Measurements from ENCODE around the gene TMPRSS6. TPM values are rescaled to one million over a fixed set of nuclear protein-coding genes. Genes with fewer than 3 reads are reported as not detected.

Gene TMPRSS6
- polyA plus RNA-seq, 1 experiment = not detected

- TF ChIP-seq CTCF (IDR thresholded peaks at IDR 0.05; ENCODE audit: insufficient read depth, low read depth, low read length) = no peak
- CTCF ChIA-PET = interaction anchor here (0.9 to 2.1 kb wide), 4 partner anchors 9 to 199 kb away, joined by 3 to 9 read pairs (median 5); no protein-coding TSS in a partner anchor
Observed at GRCh38 chr22:37054600-37055365, 54.7 kb downstream of the TMPRSS6 start.

GRCh38 chr22:37054056-37054395 lies 55.5 kb downstream of the TMPRSS6 start:
- DNase-seq (ENCODE audit: low read depth) = no peak
- TF ChIP-seq CTCF (IDR thresholded peaks at IDR 0.05; ENCODE audit: insufficient read depth, low read depth, low read length) = no peak
- POLR2A ChIA-PET = no interaction called here
- Histone ChIP-seq H3K36me3 (ENCODE audit: control insufficient read depth, insufficient read depth, low read length) (peaks cover 13% of the 10 kb centered on the region), H3K4me3 (ENCODE audit: low read depth, low read length) (no peak overlapping the region), H3K27me3 (ENCODE audit: control insufficient read depth, insufficient read depth, low read length) (no peaks in the 10 kb centered on the region)
- CTCF ChIA-PET = interaction anchor here (0.9 to 1.0 kb wide), 2 partner anchors 26 to 198 kb away, joined by 3 read pairs; no protein-coding TSS in a partner anchor

More at GRCh38 chr22:37054600-37055365, 54.7 kb downstream of the TMPRSS6 start:
- no peaks in the 10 kb centered on the region for H3K27me3 ChIP-seq (ENCODE audit: control insufficient read depth, insufficient read depth, low read length)
- no peak for DNase-seq (ENCODE audit: low read depth)
- H3K4me3 ChIP-seq (ENCODE audit: low read depth, low read length) = no peak overlapping the region
- peaks cover 13% of the 10 kb centered on the region for H3K36me3 ChIP-seq (ENCODE audit: control insufficient read depth, insufficient read depth, low read length)
- POLR2A ChIA-PET = no interaction called here

- H3K27me3 ChIP-seq (ENCODE audit: control insufficient read depth, insufficient read depth, low read length) = no peaks in the 10 kb centered on the region
- peaks cover 13% of the 10 kb centered on the region for H3K36me3 ChIP-seq (ENCODE audit: control insufficient read depth, insufficient read depth, low read length)
- POLR2A ChIA-PET = no interaction called here
- no peak overlapping the region for H3K4me3 ChIP-seq (ENCODE audit: low read depth, low read length)
- no peak for DNase-seq (ENCODE audit: low read depth)
- TF ChIP-seq CTCF (IDR thresholded peaks at IDR 0.05; ENCODE audit: insufficient read depth, low read depth, low read length) = no peak
- CTCF ChIA-PET = interaction anchor here (0.9 kb wide), 1 partner anchor 198 kb away, joined by 3 read pairs; no protein-coding TSS in a partner anchor
Observed at GRCh38 chr22:37053310-37054055, 56.0 kb downstream of the TMPRSS6 start.

GRCh38 chr22:37052386-37053309 lies 56.9 kb downstream of the TMPRSS6 start:
- ChIA-PET CTCF (interaction anchor here (0.9 to 1.5 kb wide), 2 partner anchors 24 to 147 kb away, joined by 3 to 5 read pairs; no protein-coding TSS in a partner anchor), POLR2A (no interaction called here)
- no peak for TF ChIP-seq CTCF (IDR thresholded peaks at IDR 0.05; ENCODE audit: insufficient read depth, low read depth, low read length)
- Histone ChIP-seq H3K36me3 (ENCODE audit: control insufficient read depth, insufficient read depth, low read length) (peaks cover 11% of the 10 kb centered on the region), H3K27me3 (ENCODE audit: control insufficient read depth, insufficient read depth, low read length) (no peaks in the 10 kb centered on the region), H3K4me3 (ENCODE audit: low read depth, low read length) (peak overlapping the region; percentile 72)
- DNase-seq (ENCODE audit: low read depth) = no peak

Measured in BJ (cell line).